ENCODE measurements around the gene PEF1.
A peak's percentile ranks its signal among the peaks of the same experiment; 100 is the strongest.
"Not testable (repeated sequence)": the region's sequence is repeated elsewhere in the genome, so short reads cannot be mapped to it uniquely, and the experiment has no call there.

PEF1 gene

DNA sequence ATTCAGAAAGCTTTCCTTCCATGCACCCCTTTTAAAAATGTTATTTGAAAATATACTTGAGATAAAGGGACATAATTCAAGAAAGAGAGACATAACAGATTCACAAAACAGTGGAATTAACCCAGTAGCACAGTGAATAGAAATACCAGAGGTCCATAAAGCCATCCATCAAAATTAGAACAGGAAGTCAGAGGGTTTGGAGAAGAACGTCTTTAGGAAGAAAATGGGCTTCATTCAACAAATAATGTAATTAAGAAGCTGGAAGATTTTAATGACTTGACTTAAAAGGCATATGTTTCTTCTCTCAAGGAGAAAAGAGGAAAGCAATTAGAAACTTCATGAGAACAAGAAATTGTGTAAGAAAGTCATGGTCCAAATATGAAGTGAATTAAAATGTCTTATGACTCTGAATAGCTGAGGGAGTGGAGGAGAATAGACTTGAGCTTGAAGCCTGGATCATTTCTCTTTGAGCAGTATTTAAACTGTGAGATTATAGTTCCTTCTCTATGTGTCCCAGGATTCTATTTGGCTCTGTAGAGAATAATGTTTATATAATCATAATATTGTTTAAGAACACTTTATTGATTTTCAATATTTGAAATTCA is 35.1 kb downstream of the PEF1 start:
- DNase-seq (ENCODE audit: low read depth), result no peak

DNA sequence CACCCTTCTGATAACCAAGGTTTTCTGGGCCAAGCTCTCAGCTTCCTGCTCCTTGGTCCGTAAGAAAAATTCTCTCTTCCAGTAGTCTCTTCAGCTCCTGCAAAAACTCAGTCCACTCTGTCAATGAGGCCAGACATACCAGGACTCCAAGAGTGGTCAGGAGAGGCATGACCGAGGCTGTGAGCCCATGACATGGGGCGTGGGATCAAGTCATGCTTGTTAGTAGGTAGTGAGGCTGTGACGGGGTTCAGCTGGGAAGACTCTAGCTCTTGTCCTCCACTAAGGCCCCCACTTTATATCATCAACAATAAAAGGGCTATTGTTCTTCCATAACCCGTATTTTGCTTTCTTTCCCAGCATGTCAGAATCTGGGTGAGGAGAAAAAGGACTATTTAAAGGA is 37.3 kb downstream of the PEF1 start:
- DNase-seq (ENCODE audit: low read depth), result no peak

DNA sequence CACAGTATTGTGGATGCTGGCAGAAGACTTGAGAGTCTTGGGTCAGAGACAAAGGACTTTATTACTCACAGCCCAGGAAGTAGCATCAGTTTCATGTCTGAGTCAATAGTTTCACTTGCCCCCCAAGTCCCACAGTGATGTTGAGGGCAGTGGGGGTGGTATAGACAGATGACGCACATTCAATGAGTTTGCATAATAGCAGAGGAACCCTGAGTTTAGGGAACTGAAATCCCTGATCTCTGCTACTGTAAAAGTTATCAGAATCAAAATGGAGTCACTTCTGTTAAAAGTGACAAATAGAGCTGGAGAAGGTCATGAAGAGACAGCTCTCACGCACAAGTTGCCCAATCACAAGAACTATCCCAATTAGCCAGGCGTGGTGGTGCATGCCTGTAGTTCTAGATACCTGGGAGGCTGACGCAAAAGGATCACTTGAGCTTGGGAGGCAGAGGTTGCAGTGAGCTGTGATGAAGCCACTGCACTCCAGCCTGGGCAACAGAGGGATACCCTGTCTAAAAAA is 38.7 kb downstream of the PEF1 start:
- DNase-seq (ENCODE audit: low read depth), result peak; percentile 33

DNA sequence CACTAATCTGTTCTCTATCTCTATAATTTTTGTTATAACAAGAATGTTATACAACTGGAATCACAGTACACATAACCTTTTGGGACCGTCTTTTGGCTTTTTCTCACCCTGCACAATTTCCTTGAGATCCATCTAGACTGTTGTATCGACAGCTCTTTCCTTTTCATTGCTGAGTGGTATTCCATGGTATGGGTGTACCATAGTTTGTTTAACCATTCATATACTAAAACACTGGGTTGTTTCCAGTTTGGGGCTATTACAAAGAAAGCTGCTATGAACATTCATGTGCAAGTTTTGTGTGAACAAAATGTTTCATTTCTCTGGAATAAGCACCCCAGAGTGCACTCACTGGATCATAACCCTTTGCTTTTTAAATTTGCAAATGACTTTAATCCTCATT is 42.6 kb downstream of the PEF1 start:
- no peak for DNase-seq (ENCODE audit: low read depth)

DNA sequence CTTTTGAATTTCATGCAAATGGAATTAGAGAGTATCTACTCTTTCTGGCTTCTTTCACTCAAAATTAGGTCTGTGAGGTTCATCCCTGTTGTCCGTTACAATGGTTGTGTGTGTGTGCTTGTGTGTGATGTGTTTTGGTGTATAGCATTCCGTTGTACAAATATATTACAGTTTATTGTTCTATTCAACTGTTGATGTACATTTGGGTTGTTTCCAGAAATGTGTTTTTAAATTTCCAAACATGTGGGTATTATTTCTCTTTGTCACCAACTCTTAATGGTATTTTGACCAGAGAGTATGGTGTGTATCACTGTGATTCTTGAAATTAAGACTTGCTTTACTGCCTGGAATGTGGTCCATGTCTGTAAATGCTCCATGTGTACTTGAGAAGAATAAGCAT is 44.0 kb downstream of the PEF1 start:
- no peak for DNase-seq (ENCODE audit: low read depth)

DNA sequence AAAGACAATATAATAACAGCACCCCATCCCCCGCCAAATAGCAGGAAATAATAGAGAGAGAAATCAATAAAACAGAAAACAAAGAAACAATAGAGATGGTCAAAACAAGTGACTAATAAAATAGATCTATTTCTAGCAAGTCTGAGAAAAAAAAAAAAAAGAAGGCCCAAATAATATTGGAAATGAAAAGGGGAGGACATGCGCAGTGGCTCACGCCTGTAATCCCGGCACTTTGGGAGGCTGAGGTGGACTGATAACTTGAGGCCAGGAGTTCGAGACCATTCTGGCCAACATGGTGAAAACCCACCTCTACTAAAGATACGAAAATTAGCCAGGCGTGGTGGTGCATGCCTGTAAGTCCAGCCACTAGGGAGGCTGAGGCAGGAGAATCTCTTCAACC is 45.7 kb downstream of the PEF1 start:
- no peak for DNase-seq (ENCODE audit: low read depth)

DNA sequence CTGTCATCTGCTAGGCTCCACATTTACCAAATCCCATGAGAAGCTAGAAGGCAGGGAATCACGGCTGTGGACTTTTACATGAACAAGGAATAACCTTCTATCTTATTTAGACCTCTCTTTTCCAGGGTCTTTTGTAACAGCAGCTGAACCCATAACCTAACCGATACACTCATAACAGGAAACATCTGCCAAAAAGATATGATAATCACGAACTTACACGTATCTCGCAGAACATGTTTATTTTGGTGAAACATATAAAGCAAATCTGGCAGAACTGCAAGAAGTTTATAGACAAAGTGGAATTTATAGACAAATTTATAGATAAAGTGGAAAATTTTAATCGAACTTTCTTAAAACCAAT is 48.0 kb downstream of the PEF1 start:
- no peak for DNase-seq (ENCODE audit: low read depth)

DNA sequence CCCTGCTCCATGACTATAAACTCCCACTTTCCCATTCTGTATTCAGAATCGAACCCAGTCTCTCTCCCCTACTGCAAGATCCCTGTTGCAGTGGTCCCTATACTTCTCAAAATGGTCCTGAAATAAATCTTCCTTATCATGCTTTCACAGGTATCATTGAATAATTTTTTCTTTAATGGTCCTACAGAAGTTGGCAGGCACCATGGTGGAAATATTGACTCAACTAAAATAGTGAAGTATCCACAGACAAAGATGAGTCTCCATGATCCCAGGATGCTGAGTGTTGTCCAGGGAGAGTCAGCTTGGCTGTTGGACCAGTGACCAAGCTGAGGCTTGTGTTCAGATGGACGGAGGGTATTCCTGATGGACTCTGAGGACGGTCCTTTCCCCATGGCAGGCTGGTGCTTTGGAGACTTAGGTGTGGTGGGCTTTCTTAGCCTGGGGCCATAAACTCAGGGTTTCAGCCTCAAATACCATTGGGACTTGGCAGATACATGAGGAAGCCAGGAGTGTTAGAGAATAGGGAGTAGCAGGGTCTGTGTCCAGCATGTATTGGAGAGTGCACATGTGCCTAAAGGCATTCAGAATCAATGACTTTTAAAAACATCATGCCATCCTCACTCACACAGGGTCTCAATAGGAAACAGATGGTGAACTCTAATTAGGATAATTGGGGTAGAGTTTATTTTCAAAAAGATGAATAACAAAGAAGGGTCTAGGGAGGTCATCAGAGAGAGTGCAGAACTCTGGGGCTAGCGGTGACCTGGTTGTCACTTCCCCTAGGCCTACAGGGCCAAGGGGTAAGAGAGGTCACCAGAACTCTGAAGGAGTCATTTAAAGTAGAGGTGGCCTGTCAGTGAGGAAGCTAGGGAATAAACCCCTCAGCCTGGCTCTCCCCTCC is 48.6 kb downstream of the PEF1 start:
- DNase-seq (ENCODE audit: low read depth), result no peak

DNA sequence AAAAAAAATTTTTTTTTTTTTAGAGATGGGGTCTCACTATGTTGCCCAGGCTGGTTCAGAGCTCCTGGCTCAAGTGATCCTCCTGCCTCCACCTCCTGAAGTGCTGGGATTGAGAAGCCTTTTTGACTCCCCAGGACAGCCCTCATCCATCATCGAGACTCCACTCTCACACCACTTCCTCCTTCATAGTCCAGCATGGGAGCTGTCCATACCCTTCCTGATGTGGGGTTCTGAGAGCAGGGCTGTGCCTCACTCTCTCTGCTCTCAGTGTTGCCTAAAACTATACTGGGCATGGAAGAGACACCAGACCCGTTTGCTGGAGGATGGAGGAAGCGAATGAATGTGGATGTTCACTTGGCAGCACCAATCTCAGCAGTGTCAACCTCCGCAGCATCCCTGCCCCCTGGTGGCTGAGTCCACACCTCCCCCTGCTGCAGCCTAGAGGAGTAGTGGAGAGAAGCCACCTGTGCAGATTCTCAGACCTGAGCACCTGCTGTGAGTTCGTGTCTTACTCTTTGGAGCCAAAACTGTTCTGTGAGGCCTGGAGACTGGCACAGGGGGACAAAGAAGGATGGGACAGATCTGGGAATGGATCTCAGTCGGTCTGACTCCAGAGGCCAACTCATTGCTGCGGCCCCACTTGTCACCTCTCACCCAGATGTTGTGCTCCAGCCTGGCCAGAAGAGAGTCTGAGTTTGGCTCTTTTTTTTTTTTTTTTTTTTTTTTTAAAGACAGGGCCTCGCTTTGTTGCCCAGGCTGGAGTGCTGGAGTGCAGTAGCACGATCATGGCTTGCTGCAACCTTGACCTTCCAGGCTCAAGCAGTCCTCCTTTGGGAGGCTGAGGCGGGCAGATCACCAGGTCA is 50.7 kb downstream of the PEF1 start:
- DNase-seq (ENCODE audit: low read depth), result peak; percentile 55

DNA sequence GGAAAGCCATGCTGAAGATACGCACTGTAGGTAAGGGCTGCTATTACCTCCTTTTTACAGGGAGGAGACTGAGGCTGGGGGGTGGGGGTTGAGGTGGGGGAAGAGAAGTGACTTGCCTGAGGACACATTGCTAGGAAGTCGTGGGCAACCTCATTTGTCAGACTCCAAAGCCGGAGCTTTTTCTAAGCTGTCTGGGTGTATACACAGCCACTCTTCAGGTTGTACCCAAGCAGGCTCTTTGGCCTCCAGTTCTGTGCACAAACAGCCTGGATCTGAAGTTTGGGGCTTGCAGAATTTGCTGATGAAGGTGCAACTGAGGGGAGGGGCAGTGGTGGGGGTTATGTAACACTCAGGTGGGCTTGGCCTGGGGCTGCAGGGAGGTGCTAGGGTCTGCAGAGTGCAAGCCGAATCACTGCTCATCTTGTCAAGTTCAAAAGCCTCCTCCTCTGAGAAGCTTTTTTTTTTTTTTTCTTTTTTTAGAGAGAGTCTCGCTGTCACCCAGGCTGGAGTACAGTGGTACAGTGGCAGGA is 51.5 kb downstream of the PEF1 start:
- no peak for DNase-seq (ENCODE audit: low read depth)

DNA sequence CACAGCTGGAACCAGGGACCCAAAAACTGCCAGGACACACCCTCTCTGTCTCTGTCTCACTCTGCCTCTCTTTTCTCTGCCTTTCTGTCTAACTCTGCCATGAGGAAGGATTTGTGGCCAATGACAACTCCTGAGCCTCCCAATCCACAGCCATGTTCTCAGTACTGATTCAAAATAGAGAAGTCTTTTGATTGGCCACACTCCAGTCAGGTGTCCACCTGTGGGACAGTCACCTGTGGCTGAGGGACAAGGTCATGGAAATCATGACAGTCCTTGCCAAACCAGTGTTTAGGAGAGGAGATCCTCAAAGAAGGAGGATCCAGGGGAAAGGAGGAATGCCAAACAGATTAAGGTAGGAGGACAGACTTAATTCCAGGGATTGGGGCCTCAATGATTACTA is 52.5 kb downstream of the PEF1 start:
- DNase-seq (ENCODE audit: low read depth), result no peak

DNA sequence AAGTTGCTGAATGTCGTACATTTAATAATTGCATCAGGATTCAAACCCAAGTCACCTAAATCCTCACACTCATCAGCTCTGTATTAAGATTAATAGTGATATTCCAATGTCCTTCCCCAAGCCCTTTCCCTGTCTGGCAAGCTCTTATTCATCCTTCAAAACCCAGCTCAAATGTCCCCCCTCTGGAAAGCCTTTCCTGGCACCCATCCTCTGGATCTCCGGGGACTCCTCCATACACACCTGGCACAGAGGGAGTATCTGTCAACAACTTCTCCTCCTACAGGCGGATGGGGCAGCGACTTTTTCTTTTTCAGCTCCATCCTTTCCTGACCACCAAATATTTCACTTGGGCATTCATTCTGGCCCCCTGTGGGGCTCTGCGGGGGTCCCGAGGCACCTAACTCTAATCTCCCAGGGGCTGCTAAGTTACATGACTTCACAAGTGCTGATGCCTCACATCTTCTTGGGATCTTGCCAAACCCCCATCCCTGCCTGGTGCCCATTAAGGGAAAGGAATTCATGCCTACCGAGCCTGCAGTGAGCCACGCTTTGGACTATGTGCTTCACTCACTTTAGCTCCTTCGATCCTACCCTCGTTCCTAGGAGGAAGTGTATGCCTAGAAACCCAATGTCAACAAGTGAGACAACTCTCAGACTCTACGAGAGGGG is 53.1 kb downstream of the PEF1 start:
- no peak for DNase-seq (ENCODE audit: low read depth)

DNA sequence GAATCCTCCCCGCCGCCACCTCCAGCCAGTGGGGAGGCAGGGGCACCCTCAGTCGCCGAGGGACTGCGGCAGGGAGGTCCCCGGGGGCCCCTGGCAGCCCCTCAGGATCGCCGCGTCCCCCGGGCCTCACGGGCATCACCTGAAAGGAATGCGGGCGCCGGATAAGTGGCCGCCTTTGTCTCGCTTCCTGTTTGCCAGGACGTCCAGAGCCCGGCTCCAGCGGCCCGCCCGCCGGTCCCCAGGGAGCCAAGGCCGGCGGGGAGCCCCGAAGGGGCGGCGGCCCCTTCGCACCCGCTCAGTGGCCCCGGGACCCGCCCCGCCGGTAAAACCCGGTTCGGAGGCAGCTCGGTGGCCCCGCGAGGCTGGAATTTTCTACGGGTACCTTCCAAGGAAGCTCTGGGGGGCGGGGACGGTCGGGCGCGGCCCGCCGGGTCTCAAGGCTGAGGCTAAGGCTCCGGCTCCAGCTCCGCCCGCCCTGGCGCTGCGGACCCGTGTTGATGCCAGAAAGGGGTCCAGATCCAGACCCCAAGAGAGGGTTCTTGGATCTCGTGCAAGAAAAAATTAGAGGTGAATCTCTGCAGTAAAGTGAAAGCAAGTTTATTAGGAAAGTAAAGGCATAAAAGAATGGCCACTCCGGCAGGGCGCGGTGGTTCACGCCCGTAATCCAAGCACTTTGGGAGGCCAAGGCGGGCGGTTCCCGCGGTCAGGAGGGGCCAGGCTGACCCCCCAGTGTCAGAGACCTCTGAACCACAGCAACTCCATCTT is 55.7 kb downstream of the PEF1 start:
- no peak for DNase-seq (ENCODE audit: low read depth)

DNA sequence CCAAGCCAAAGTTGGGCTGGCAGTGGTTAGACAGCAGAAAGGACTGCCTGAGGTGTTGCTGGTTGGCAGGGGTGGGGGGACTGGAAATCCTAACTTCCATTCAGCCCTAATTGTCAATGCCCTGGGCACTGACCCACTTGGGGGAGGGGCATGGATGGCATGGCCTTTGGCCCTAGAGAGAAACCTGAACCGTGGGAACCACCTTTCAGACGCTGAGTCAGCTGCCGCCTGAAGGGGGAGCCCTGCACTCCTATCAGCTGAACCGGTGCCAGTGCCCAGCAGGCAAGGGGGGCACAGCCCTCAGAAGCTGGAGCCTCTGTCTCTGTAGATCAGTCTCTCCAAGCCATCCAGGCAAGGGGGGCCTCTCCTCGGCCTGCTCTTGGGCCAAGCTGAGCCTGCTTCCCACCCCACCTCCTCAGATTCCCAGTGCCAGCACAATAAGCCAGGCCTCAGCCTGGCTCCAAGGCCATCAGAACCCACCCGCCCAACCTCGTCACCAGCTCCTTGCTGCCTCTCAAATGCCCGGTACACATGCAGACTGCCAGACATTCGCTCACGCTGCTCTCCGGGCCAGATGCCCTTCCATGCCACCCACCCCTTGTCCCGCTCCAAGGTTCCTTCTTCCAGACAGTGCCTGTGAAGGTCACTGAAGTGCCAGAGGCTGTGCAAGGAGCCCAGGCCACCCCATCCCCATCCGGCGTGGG is 56.8 kb downstream of the PEF1 start:
- DNase-seq (ENCODE audit: low read depth), result peak; percentile 50

DNA sequence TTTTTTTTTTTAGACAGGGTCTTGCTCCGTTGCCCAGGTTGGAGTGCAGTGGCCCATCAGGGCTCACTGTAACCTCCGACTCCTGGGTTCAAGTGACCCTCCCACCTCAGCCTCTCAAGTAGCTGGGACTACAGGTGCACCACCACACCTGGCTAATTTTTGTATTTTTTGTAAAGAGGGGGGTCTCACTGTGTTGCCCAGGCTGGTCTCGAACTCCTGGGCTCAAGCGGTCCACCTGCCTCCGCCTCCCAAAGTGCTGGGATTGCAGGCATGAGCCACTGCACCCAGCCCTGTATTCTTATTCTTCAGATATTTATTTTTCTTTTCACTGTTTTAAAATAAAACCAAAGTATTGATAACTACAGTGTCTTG is 57.4 kb downstream of the PEF1 start:
- not testable (repeated sequence) for DNase-seq (ENCODE audit: low read depth)

DNA sequence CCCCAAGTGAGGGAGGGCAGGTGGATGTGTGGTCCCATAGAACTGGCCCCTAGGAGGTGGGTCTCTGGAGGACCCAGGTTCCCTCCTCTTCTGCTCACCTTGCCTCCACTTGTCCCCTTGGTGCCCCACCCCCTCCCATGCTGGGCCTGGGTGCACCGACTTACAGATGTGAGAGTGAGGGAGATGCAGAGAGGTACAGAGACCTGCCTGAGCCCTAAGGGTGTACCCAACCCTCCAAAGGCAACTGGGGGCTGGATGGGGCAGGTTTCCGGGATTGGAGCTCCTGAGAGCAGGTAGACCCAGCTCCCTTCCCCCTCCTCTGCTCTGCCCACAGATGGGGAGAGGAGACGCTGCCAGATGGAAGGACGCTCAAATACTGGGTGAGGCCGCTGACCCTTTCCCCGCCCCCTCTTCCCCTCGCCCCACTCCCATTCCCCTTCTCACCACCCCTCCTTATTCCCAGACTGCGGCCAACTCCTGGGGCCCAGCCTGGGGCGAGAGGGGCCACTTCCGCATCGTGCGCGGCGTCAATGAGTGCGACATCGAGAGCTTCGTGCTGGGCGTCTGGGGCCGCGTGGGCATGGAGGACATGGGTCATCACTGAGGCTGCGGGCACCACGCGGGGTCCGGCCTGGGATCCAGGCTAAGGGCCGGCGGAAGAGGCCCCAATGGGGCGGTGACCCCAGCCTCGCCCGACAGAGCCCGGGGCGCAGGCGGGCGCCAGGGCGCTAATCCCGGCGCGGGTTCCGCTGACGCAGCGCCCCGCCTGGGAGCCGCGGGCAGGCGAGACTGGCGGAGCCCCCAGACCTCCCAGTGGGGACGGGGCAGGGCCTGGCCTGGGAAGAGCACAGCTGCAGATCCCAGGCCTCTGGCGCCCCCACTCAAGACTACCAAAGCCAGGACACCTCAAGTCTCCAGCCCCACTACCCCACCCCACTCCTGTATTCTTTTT is 58.0 kb downstream of the PEF1 start:
- DNase-seq (ENCODE audit: low read depth), result no peak

DNA sequence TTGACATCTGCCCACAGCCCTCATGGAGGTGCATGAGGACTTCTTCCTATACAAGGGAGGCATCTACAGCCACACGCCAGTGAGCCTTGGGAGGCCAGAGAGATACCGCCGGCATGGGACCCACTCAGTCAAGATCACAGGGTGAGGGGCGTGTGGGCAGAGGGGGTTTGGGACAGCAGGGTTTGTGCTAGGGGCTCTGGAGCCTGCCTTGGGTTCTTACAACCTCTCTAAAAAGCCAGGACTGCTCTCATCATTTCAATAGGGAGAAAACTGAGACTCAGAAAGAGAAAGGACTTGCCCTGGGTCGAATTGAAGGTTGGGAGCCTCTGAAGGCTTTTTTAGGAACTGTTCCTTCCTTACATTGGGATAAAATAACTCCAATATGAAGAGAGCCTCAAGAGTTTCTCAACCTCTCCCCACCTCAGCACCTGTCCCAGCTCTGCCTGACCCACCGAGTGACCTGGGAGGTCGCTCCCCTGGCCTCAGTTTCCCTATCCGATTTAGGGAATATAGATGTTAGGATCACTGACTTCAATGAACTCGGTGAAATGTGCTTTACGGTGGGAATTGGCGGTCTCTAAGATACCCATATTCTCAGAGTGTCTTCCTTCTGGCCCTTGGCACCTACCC is 58.8 kb downstream of the PEF1 start:
- DNase-seq (ENCODE audit: low read depth), result no peak

DNA sequence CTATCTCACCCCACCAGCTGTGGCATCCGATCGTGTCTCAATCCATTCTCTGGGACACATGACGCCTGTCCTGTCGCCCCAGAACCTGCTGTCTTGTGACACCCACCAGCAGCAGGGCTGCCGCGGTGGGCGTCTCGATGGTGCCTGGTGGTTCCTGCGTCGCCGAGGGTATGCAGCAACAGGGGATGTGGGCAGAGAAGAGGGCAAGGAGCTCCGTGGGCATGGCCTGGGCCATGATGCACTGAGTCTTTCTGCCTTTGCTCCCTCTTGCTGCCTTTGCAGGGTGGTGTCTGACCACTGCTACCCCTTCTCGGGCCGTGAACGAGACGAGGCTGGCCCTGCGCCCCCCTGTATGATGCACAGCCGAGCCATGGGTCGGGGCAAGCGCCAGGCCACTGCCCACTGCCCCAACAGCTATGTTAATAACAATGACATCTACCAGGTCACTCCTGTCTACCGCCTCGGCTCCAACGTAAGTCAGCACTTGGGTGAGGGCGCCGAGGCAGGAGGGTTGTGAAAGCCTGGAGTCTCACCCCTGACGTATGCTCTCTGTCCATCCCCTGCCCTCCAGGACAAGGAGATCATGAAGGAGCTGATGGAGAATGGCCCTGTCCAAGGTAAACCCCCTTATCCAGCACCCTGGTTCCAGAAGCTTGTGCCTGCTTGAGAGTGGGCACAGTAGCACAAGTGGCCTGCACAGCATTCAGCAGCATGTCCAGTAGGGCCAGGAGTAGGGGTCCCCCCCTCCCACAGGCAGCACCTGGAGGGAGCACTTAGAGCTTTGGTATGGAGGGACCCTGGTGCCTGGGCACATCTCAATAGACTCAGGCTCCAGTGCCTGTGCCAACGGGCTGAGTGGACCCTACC is 59.6 kb downstream of the PEF1 start:
- DNase-seq (ENCODE audit: low read depth), result no peak

All from activated T-cell treated with anti-CD3 and anti-CD28 coated beads for 48 hours (primary cell).